Panc1 (cell line): Measurements from ENCODE around the gene ARHGEF39. TPM values are rescaled to one million over a fixed set of nuclear protein-coding genes. Genes with fewer than 3 reads are reported as not detected.

Experiments used
- ATAC-seq: fragments of 200-7000 bp; cut with Tn5 transposase; 2 replicates; pipeline ENCODE4 v1.9.1; 2020; ENCODE audit warnings: mild to moderate bottlenecking, moderate library complexity
- BruUV-seq: library from RNA; stranded (reverse); fragments of 400-500 nt; replicated peaks from 2 replicates; lab custom pipeline; 2021; lab: Mats Ljungman, UMichigan
- CTCF ChIA-PET: fragments of 300-600 bp; sonication (Branson Sonifier 250); formaldehyde crosslinking; loops from one replicate; lab custom pipeline; 2022; ENCODE audit warnings: antibody characterized with exemption; lab: Charles Lee
- POLR2A ChIA-PET: fragments of 300-600 bp; sonication (Branson Sonifier 250); formaldehyde crosslinking; loops from one replicate; lab custom pipeline; 2022; ENCODE audit warnings: antibody characterized with exemption; lab: Charles Lee
- DNase-seq: peaks from one replicate; pipeline ENCODE4 v3.0.0-alpha.2; 2010; ENCODE audit warnings: low read depth, low spot score
- H3K27ac ChIP-seq: 2 replicates; pipeline ENCODE4 v1.5.1; 2011; ENCODE audit warnings: mild to moderate bottlenecking, low read length, inconsistent platforms
- H3K27me3 ChIP-seq: fragments of 200-500 bp; sonication (Bioruptor generic); 2 replicates; pipeline ENCODE4 v1.6.0; 2014; ENCODE audit warnings: low read length, inconsistent platforms; ENCODE audit not compliant: control insufficient read depth, insufficient read depth
- H3K36me3 ChIP-seq: fragments of 200-500 bp; sonication (Bioruptor generic); 2 replicates; pipeline ENCODE4 v1.5.1; 2014; ENCODE audit warnings: inconsistent platforms, mild to moderate bottlenecking, low read length, moderate library complexity; ENCODE audit not compliant: control insufficient read depth, insufficient read depth
- H3K4me1 ChIP-seq: 2 replicates; pipeline ENCODE4 v1.5.1; 2011; ENCODE audit warnings: inconsistent platforms, mild to moderate bottlenecking, low read length, moderate library complexity; ENCODE audit not compliant: control insufficient read depth, insufficient read depth
- H3K4me3 ChIP-seq, 2 experiments: 2 replicates each; pipeline ENCODE4 v1.5.1; 2011 to 2012; ENCODE audit warnings: low read depth in 2 of 2, low read length in 2 of 2, mild to moderate bottlenecking in 2 of 2, inconsistent platforms in 1 of 2, moderate library complexity in 1 of 2
- H3K9me3 ChIP-seq: fragments of 200-500 bp; sonication (Bioruptor generic); 2 replicates; pipeline ENCODE4 v1.5.1; 2014; ENCODE audit warnings: low read depth, mild to moderate bottlenecking, inconsistent platforms, low read length, moderate library complexity; ENCODE audit not compliant: control insufficient read depth, insufficient read depth
- POLR2AphosphoS5 ChIP-seq: IDR thresholded peaks from 2 replicates; pipeline ENCODE4 v1.6.1; 2012; ENCODE audit warnings: mild to moderate bottlenecking, low read depth, low read length, moderate library complexity
- REST ChIP-seq, 2 experiments: IDR thresholded peaks; 2 replicates each; pipeline ENCODE4 v1.6.1; 2011 to 2012; ENCODE audit warnings: low read depth in 2 of 2, control low read depth in 1 of 2, low read length in 1 of 2, mild to moderate bottlenecking in 1 of 2, moderate library complexity in 1 of 2; ENCODE audit not compliant: insufficient read depth in 1 of 2
- SIN3A ChIP-seq: IDR thresholded peaks from 2 replicates; pipeline ENCODE4 v1.6.1; 2012; ENCODE audit warnings: low read depth, mild to moderate bottlenecking, low read length, moderate library complexity, borderline replicate concordance; ENCODE audit not compliant: insufficient read depth
- TCF7L2 ChIP-seq: IDR thresholded peaks from 2 replicates; pipeline ENCODE4 v1.6.1; 2011; ENCODE audit warnings: mild to moderate bottlenecking, low read depth, low read length, inconsistent platforms
- in situ Hi-C: cut with HindIII; loops from 2 replicates; pipeline ENCODE4 v1.10.0; 2016; ENCODE audit warnings: low sequenced_read_pairs, low pct_unique_long_range_greater_than_20kb
- intact Hi-C: fragments of 100-400 bp; cut with micrococcal nuclease; formaldehyde crosslinking; loops from one replicate; pipeline ENCODE4 v1.10.0; 2022; ENCODE audit not compliant: unreplicated experiment
- total RNA-seq: library from RNA; stranded (reverse); gene quantifications from one replicate; pipeline ENCODE4 v1.2.1, GENCODE V29; 2021; ENCODE audit not compliant: unreplicated experiment
- TF ChIP-seq, protein P1 (sequence below): fragments of 450-650 bp; IDR thresholded peaks from 2 replicates; pipeline ENCODE4 v1.5.1; 2017; ENCODE audit warnings: mild to moderate bottlenecking

The ARHGEF39 gene
- total RNA-seq, 1 experiment from 2014 or later: 34.0 TPM

GRCh38 chr9:35703906-35704672 lies 39.1 kb upstream of the ARHGEF39 start:
- H3K36me3 ChIP-seq: peaks cover 47% of the 10 kb centered on the region
- ChIA-PET CTCF (interaction anchor here (1.6 kb wide), 1 partner anchor 8 kb away, joined by 17 read pairs; no protein-coding TSS in a partner anchor), POLR2A (no interaction called here)
- no peaks in the 10 kb centered on the region for H3K4me1 ChIP-seq
- H3K27ac ChIP-seq: no peak overlapping the region
- intact Hi-C loops: no loop called here
- no peaks in the 10 kb centered on the region for H3K9me3 ChIP-seq
- no peaks in the 10 kb centered on the region for H3K27me3 ChIP-seq
- TSS peak; percentile 59 for BruUV-seq
- DNase-seq (no peak), ATAC-seq (no peak)
- TF ChIP-seq SIN3A (no peak), POLR2AphosphoS5 (no peak), REST (IDR thresholded peaks at IDR 0.05; ENCODE audit: insufficient read depth in 1 of 2, low read depth in 2 of 2, low read length in 1 of 2) (no peak), TCF7L2 (no peak)
- TF ChIP-seq, protein P1, sequence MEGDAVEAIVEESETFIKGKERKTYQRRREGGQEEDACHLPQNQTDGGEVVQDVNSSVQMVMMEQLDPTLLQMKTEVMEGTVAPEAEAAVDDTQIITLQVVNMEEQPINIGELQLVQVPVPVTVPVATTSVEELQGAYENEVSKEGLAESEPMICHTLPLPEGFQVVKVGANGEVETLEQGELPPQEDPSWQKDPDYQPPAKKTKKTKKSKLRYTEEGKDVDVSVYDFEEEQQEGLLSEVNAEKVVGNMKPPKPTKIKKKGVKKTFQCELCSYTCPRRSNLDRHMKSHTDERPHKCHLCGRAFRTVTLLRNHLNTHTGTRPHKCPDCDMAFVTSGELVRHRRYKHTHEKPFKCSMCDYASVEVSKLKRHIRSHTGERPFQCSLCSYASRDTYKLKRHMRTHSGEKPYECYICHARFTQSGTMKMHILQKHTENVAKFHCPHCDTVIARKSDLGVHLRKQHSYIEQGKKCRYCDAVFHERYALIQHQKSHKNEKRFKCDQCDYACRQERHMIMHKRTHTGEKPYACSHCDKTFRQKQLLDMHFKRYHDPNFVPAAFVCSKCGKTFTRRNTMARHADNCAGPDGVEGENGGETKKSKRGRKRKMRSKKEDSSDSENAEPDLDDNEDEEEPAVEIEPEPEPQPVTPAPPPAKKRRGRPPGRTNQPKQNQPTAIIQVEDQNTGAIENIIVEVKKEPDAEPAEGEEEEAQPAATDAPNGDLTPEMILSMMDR: no peak
- H3K4me3 ChIP-seq: no peak overlapping the region
- in situ Hi-C loops: no loop called here

DNA sequence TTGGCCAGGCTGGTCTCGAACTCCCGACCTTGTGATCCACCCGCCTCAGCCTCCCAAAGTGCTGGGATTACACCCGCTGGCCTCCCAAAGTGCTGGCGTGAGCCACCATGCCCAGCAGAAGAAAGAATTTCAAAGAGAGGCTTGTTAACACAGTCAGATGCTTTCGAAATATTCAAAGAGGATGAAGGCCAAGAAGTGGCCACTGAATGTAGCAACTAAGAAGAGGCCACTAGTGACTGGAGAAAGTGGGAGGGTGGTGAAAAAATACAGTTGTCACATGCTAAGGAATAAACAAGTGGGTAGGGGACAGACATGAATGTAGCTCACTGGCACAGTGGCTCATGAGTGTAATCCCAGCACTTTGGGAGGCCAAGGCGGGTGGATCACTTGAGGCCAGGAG lies 37.7 kb upstream of the ARHGEF39 start:
- in situ Hi-C loops: no loop called here
- Histone ChIP-seq H3K36me3 (peaks cover 35% of the 10 kb centered on the region), H3K27me3 (no peaks in the 10 kb centered on the region), H3K27ac (no peak overlapping the region), H3K9me3 (no peaks in the 10 kb centered on the region), H3K4me3 (no peak overlapping the region), H3K4me1 (no peaks in the 10 kb centered on the region)
- intact Hi-C loops: no loop called here
- ATAC-seq (no peak), DNase-seq (no peak)
- BruUV-seq: no TSS peak
- ChIA-PET CTCF (no interaction called here), POLR2A (no interaction called here)
- TF ChIP-seq POLR2AphosphoS5 (no peak), SIN3A (no peak), TCF7L2 (no peak), REST (IDR thresholded peaks at IDR 0.05; ENCODE audit: insufficient read depth in 1 of 2, low read depth in 2 of 2, low read length in 1 of 2) (no peak)
- TF ChIP-seq, protein P1: no peak
